Karpas-422 (cell line): ENCODE data around the gene FRY. TPM values are rescaled to one million over a fixed set of nuclear protein-coding genes. Genes with fewer than 3 reads are reported as not detected.
"Not testable (repeated sequence)": the region's sequence is repeated elsewhere in the genome, so short reads cannot be mapped to it uniquely, and the experiment has no call there.

Experiments
- DNase-seq: peaks from one replicate; pipeline ENCODE4 v3.0.0-alpha.2; 2015
- H2AFZ ChIP-seq: fragments of 200-600 bp; sonication (generic); 2 replicates; pipeline ENCODE4 v1.6.1; 2014; ENCODE audit warnings: antibody characterized with exemption, low read length, mixed read lengths
- H3K27ac ChIP-seq: fragments of 200-600 bp; sonication (generic); 2 replicates; pipeline ENCODE4 v1.5.1; 2014; ENCODE audit warnings: mild to moderate bottlenecking, low read length, moderate library complexity
- H3K27me3 ChIP-seq: fragments of 200-600 bp; sonication (generic); 2 replicates; pipeline ENCODE4 v1.6.1; 2014; ENCODE audit warnings: low read length, mixed read lengths
- H3K36me3 ChIP-seq: fragments of 200-600 bp; sonication (generic); 2 replicates; pipeline ENCODE4 v1.6.1; 2014; ENCODE audit warnings: low read length, mixed read lengths; ENCODE audit not compliant: insufficient read depth
- H3K4me1 ChIP-seq: fragments of 200-600 bp; sonication (generic); 2 replicates; pipeline ENCODE4 v1.6.1; 2014; ENCODE audit warnings: mild to moderate bottlenecking, low read length, mixed read lengths
- H3K4me2 ChIP-seq: fragments of 200-600 bp; sonication (generic); 2 replicates; pipeline ENCODE4 v1.6.1; 2014; ENCODE audit warnings: low read length, low read depth, mild to moderate bottlenecking; ENCODE audit not compliant: poor library complexity, severe bottlenecking
- H3K4me3 ChIP-seq: fragments of 200-600 bp; sonication (generic); 2 replicates; pipeline ENCODE4 v1.5.1; 2014; ENCODE audit warnings: mild to moderate bottlenecking, antibody characterized with exemption, low read length, mixed read lengths
- H3K79me2 ChIP-seq: fragments of 200-600 bp; sonication (generic); 2 replicates; pipeline ENCODE4 v1.6.1; 2014; ENCODE audit warnings: mild to moderate bottlenecking, low read length, mixed read lengths
- H3K9ac ChIP-seq: fragments of 200-600 bp; sonication (generic); 2 replicates; pipeline ENCODE4 v1.6.0; 2014; ENCODE audit warnings: low read length
- H3K9me2 ChIP-seq: fragments of 200-600 bp; sonication (generic), shearing (Covaris generic); replicated peaks from 2 replicates; pipeline ENCODE4 v1.6.0; 2014; ENCODE audit warnings: mild to moderate bottlenecking, low read length, moderate library complexity; ENCODE audit not compliant: insufficient read depth
- H3K9me3 ChIP-seq: fragments of 300-700, 200-600 bp; sonication (generic); 2 replicates; pipeline ENCODE4 v1.6.1; 2014; ENCODE audit warnings: low read length, mixed read lengths
- H4K20me1 ChIP-seq: fragments of 200-600 bp; sonication (generic); 2 replicates; pipeline ENCODE4 v1.6.1; 2014; ENCODE audit warnings: mild to moderate bottlenecking, antibody characterized with exemption, low read length, low read depth; ENCODE audit not compliant: insufficient read depth
- total RNA-seq: library from RNA; depleted of rRNA; stranded (reverse); fragments of >200 nt; shearing (Covaris generic); gene quantifications from 2 replicates; pipeline ENCODE4 v1.2.3, GENCODE V29; 2014; ENCODE audit warnings: low replicate concordance; rRNA removed

The FRY gene
- total RNA-seq: 0.18 and 1.6 TPM in 2 replicates

DNA sequence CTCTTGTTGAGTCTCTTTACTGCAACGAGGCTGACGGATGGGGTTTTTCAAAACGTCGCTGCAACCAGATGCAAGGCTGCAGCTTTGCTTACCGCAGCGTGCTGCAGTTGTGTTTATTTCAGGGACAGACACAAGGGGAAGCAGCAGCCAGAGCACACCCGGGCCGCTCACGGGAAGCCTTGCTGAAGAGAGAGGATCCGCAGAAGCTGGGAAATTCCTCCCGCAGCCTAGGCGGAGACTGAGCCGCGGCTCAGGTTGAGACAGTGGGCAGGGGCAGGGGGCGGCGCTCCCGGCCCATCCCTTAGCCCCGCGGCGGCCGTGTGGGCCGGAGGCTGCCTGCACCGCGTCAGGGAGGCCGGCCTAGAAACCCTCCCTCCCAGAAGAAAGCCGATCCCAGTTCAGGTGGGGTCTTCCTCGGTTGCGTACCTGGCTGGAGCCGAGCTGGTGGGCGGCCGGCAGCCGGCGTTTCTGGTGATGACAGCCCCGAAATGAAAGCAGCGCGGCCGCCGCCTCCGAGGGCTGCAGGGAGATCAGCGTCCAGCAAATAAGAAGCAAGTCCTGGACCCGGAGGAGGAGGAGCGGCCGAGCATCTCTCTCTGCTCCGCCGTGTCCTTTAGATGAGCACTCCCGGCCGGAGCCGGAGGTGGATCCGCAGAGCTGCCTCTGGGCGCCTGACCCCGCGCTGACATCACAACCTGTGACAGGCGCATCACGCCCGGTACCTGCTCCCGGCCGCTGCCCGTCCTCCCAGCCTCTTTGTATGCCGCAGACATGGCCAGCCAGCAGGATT, at the start of gene FRY:
FRY (plus strand) TSS at position 750 of the 790 bp plus-strand sequence; CDS start at position 772, 22 bp downstream.
- DNase-seq: peak; percentile 53
- H3K9ac ChIP-seq: peak within 1 kb of the TSS; percentile 59
- H3K27ac ChIP-seq: no peak within 1 kb of the TSS
- peak within 1 kb of the TSS; percentile 72 for H3K4me3 ChIP-seq
- H4K20me1 ChIP-seq: no peaks in the 10 kb centered on the region
- peak within 1 kb of the TSS; percentile 99 for H2AFZ ChIP-seq
- H3K9me3 ChIP-seq: no peaks in the 10 kb centered on the region
- peaks cover 15% of the 10 kb centered on the region for H3K4me1 ChIP-seq
- H3K9me2 ChIP-seq: no peaks in the 10 kb centered on the region
- H3K79me2 ChIP-seq: no peaks in the 10 kb centered on the region
- peak within 1 kb of the TSS; percentile 88 for H3K4me2 ChIP-seq
- H3K27me3 ChIP-seq: no peaks in the 10 kb centered on the region
- H3K36me3 ChIP-seq: no peaks in the 10 kb centered on the region

DNA sequence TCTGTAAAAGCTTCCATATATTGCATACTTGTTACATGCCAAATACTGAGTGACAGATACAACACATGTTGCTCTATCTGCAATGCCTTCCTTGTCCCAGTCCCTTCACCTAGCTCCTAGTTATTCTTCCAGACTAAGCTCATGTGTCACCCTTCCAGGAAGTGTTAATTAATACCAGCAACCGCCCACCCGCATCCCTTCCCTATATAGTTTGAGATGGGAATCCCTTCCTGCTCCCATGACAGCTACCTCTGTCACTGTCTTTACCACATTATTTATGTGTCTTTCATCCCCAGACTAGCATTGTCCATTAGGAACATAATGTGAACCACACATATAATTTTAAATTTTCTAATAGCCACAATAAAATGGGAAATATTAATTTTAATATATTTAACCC, 49.5 kb upstream of the FRY start:
- H3K4me2 ChIP-seq: no peak overlapping the region
- no peak overlapping the region for H3K4me3 ChIP-seq
- H3K9ac ChIP-seq: no peak overlapping the region
- H4K20me1 ChIP-seq: no peaks in the 10 kb centered on the region
- peaks cover 9% of the 10 kb centered on the region for H3K4me1 ChIP-seq
- H3K9me2 ChIP-seq: no peaks in the 10 kb centered on the region
- no peaks in the 10 kb centered on the region for H3K27me3 ChIP-seq
- no peaks in the 10 kb centered on the region for H3K36me3 ChIP-seq
- no peak overlapping the region for H2AFZ ChIP-seq
- no peaks in the 10 kb centered on the region for H3K9me3 ChIP-seq
- H3K27ac ChIP-seq: no peak overlapping the region
- DNase-seq: no peak
- H3K79me2 ChIP-seq: no peaks in the 10 kb centered on the region

DNA sequence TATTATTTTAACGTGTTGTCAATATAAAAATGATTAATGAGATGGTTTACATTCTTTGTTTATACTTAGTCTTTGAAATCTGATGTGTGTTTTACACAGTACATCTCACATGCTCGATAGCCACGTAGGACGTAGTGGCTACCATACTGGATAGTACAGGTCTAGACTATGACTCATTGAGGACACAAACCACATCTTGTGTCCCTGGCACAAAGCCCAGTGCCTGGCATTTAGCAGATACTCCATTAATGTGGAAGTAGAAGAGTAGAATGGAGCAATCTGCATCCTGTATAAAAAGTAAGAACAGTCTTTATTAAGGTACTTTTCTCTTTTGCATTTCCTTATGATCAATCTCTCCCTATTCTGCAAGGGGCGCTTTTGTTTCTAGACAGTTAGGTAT, 49.0 kb upstream of the FRY start:
- no peak overlapping the region for H2AFZ ChIP-seq
- no peak overlapping the region for H3K27ac ChIP-seq
- no peak overlapping the region for H3K4me2 ChIP-seq
- DNase-seq: no peak
- no peak overlapping the region for H3K4me3 ChIP-seq
- no peaks in the 10 kb centered on the region for H3K9me2 ChIP-seq
- no peaks in the 10 kb centered on the region for H3K36me3 ChIP-seq
- no peaks in the 10 kb centered on the region for H3K27me3 ChIP-seq
- H3K79me2 ChIP-seq: no peaks in the 10 kb centered on the region
- H3K4me1 ChIP-seq: peaks cover 9% of the 10 kb centered on the region
- H3K9ac ChIP-seq: no peak overlapping the region
- no peaks in the 10 kb centered on the region for H3K9me3 ChIP-seq
- no peaks in the 10 kb centered on the region for H4K20me1 ChIP-seq

DNA sequence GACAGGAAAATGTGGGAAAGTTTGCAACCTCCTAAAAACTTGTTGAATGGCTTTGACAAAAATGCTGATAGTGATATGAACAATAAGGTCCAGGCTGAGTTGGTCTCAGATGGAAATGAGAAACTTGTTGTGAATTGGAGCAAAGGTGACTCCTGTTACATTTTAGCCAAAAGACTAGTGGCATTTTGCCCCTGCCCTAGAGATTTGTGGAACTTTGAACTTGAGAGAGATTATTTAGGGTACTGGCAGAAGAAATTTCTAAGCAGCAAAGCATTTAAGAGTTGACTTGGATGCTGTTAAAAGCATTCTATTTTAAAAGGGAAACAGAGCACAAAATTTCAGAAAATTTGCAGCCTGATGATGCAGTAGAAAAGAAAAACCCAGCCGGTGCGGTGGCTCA, 47.9 kb upstream of the FRY start:
- H3K79me2 ChIP-seq, H3K27me3 ChIP-seq, H3K4me2 ChIP-seq, DNase-seq, H3K9me3 ChIP-seq, H3K9me2 ChIP-seq, H3K27ac ChIP-seq, H4K20me1 ChIP-seq, H2AFZ ChIP-seq, H3K4me3 ChIP-seq, H3K36me3 ChIP-seq, H3K4me1 ChIP-seq, H3K9ac ChIP-seq: not testable (repeated sequence)

DNA sequence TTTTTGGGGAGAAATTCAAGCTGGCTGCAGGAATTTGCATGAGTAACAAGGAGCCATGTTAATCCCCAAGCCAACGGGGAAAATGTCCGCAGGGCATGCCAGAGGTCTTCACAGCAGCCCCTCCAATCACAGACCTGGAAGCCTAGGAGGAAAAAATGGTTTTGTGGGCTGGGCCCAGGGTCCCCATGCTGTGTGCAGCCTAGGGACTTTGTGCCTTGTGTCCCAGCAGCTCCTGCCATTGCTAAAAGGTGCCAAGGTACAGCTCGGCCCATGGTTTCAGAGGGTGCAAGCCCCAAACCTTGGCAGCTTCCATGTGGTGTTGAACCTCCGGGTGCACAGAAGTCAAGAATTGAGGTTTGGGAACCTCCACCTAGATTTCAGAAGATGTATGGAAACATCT, 47.2 kb upstream of the FRY start:
- not testable (repeated sequence) for H3K4me1 ChIP-seq, H3K36me3 ChIP-seq, H3K27me3 ChIP-seq, H3K79me2 ChIP-seq, H3K27ac ChIP-seq, H2AFZ ChIP-seq, DNase-seq, H3K9ac ChIP-seq, H3K4me3 ChIP-seq, H4K20me1 ChIP-seq, H3K9me3 ChIP-seq, H3K4me2 ChIP-seq, H3K9me2 ChIP-seq

DNA sequence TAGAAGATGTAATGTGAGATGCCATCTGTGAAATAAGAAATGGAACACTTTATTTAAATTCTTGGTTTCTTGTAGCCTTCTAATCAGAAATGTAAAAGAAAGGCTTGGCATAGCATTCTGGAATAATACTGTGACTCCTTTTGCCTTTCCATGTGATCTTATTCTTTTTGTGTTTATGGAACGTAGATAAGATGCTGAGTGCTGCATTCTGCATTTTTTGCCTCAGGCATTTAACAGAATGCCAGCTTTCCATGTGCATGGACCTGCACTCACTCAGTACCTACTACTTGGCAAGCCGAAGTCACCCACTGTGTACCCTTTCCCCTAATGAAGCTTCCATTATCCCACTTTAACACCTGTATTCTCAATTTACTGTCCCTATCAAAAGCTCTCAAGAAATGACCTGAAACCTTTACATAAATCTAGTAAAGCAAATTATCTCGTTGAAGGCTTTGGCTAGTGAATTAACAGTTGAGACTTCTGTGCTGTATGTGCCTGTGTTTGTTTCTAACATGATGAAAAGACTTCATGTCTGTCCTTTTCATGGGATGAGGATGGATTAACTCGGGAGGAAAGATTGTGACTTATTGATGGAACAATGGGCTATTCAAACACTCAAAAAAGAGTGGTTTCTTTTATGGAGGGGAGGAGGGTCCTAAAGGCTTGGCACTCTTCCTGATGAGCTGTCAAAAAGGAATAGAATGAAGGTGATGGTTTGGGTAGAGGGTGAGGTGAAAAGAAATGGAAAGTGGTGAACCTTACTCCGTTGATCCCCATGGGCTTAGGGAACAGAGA, 44.7 kb upstream of the FRY start:
- DNase-seq: no peak
- Histone ChIP-seq H3K36me3 (no peaks in the 10 kb centered on the region), H3K9me3 (no peaks in the 10 kb centered on the region), H3K27me3 (no peaks in the 10 kb centered on the region), H3K9ac (no peak overlapping the region), H3K4me1 (peaks cover 9% of the 10 kb centered on the region), H3K4me2 (no peak overlapping the region), H3K9me2 (no peaks in the 10 kb centered on the region), H3K4me3 (no peak overlapping the region), H3K79me2 (no peaks in the 10 kb centered on the region), H4K20me1 (no peaks in the 10 kb centered on the region), H3K27ac (no peak overlapping the region), H2AFZ (no peak overlapping the region)

DNA sequence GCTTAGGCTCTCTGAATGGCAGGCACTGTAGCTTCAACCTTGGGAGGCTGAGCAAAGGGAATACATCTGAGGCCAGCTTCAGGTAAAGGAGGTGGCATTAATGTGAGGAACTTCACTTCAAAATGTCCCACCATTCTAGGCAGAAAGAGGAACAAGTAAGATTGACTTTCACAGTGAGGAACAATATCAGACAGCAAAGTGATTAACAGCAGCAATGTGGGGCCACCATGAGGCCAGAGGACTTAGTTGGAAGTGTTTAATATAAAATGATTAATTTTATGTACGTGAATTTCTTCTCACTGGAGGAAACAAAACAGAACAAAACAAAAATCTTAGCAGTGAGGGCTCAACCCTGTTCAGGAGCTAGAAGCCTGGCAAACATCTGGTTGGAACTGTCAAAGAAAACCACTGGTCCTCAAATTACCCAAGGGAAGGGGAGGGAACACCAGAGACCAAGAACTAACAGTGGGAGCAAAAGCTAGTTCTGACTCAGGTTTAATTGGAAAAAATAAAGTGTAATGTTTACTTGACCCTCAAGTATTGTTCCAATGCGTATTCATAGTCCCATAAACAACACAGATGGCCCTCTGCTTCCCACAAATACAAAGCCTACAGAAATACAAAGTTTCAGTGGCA, 43.9 kb upstream of the FRY start:
- H3K27me3 ChIP-seq: no peaks in the 10 kb centered on the region
- H2AFZ ChIP-seq: no peak overlapping the region
- H3K9me2 ChIP-seq: no peaks in the 10 kb centered on the region
- DNase-seq: no peak
- H3K27ac ChIP-seq: no peak overlapping the region
- H3K4me1 ChIP-seq: peaks cover 9% of the 10 kb centered on the region
- H3K36me3 ChIP-seq: no peaks in the 10 kb centered on the region
- no peak overlapping the region for H3K4me3 ChIP-seq
- H3K9ac ChIP-seq: no peak overlapping the region
- no peak overlapping the region for H3K4me2 ChIP-seq
- H4K20me1 ChIP-seq: no peaks in the 10 kb centered on the region
- H3K79me2 ChIP-seq: no peaks in the 10 kb centered on the region
- H3K9me3 ChIP-seq: no peaks in the 10 kb centered on the region

DNA sequence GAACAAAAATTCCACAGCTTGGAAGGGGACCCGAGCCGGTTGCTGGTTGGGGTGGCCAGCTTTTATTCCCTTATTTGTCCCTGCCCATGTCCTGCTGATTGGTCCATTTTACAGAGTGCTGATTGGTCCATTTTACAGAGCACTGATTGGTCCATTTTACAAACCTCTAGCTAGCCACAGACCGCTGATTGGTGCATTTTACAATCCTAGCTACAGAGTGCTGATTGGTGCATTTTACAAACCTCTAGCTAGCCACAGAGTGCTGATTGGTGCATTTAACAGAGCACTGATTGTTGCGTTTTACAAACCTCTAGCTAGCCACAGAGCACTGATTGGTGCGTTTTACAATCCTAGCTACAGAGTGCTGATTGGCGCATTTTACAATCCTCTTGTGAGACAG, 37.2 kb upstream of the FRY start:
- H3K9me3 ChIP-seq, H3K9ac ChIP-seq, H3K4me2 ChIP-seq, H3K4me1 ChIP-seq, H3K9me2 ChIP-seq, H4K20me1 ChIP-seq, H3K27ac ChIP-seq, DNase-seq, H3K27me3 ChIP-seq, H3K36me3 ChIP-seq, H3K4me3 ChIP-seq, H3K79me2 ChIP-seq, H2AFZ ChIP-seq: not testable (repeated sequence)
